SK-N-SH treated with all-trans-retinoic acid at 6 μM for 48 hours (cell line): ENCODE data around the gene TAF5L.

Experiments
- TCF4 ChIP-seq: fragments of 250-450 bp; sonication (Bioruptor Pico); IDR thresholded peaks from 2 replicates; pipeline ENCODE4 v1.8.0; 2021; ENCODE audit warnings: mild to moderate bottlenecking, moderate library complexity, borderline replicate concordance
- TF ChIP-seq, protein P1 (sequence below): fragments of 250-450 bp; sonication (Bioruptor Pico); IDR thresholded peaks from 2 replicates; pipeline ENCODE4 v1.5.1; 2020; ENCODE audit warnings: low read depth, mild to moderate bottlenecking, moderate library complexity

DNA sequence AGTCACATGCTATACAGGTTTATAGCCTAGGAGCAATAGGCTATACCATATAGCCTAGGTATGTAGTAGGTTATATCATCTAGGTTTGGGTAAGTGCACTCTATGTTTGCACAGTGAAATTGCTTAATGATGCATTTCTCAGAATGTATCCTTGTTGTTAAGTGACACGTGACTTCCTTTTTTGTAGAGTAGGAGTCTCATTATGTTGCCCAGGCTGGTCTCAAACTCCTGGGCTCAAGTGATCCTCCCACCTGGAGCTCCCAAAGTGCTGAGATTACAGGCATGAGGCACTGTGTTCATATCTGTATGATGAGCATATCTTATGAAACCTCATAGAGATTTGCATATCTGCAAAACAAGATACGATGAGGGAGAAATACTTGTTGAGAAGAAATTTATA is 53.6 kb downstream of the TAF5L start:
- TF ChIP-seq, protein P1, sequence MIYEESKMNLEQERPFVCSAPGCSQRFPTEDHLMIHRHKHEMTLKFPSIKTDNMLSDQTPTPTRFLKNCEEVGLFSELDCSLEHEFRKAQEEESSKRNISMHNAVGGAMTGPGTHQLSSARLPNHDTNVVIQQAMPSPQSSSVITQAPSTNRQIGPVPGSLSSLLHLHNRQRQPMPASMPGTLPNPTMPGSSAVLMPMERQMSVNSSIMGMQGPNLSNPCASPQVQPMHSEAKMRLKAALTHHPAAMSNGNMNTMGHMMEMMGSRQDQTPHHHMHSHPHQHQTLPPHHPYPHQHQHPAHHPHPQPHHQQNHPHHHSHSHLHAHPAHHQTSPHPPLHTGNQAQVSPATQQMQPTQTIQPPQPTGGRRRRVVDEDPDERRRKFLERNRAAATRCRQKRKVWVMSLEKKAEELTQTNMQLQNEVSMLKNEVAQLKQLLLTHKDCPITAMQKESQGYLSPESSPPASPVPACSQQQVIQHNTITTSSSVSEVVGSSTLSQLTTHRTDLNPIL (CRISPR knock-in tag), result no peak
- TF ChIP-seq TCF4 (CRISPR knock-in tag), result no peak
